Small intestine (tissue), 7 donors: ENCODE measurements around the gene RBBP5. TPM values are rescaled to one million over a fixed set of nuclear protein-coding genes. Genes with fewer than 3 reads are reported as not detected.

Experiments used
- DNase-seq, 2 donors: peaks; one replicate each; pipeline versions ENCODE4 v3.0.0 to v3.0.0-alpha.2; 2013
- FAIRE-seq: peaks from 2 replicates; lab custom pipeline; 2012; peaks lifted over from hg19 to GRCh38; lab: Jason Lieb, UNC
- H3K27ac ChIP-seq, 3 donors: one replicate each; pipeline ENCODE4 v1.5.1; 2013; ENCODE audit warnings: low read length in 2 of 3, mild to moderate bottlenecking in 2 of 3, control low read depth in 1 of 3, inconsistent platforms in 1 of 3, low read depth in 1 of 3, moderate library complexity in 1 of 3
- H3K27me3 ChIP-seq, 3 donors: one replicate each; pipeline ENCODE4 v1.6.1; 2013; ENCODE audit warnings: low read length in 3 of 3, inconsistent platforms in 1 of 3; ENCODE audit not compliant: control insufficient read depth in 3 of 3, insufficient read depth in 3 of 3
- H3K36me3 ChIP-seq, 3 donors: one replicate each; pipeline ENCODE4 v1.6.1; 2013; ENCODE audit warnings: low read length in 3 of 3, inconsistent platforms in 1 of 3, low read depth in 1 of 3, mild to moderate bottlenecking in 1 of 3, moderate library complexity in 1 of 3; ENCODE audit not compliant: control insufficient read depth in 3 of 3, insufficient read depth in 2 of 3
- H3K4me1 ChIP-seq, 3 donors: one replicate each; pipeline ENCODE4 v1.6.1; 2013; ENCODE audit warnings: low read length in 2 of 3, inconsistent platforms in 1 of 3, low read depth in 1 of 3, mild to moderate bottlenecking in 1 of 3, moderate library complexity in 1 of 3; ENCODE audit not compliant: control insufficient read depth in 3 of 3, insufficient read depth in 2 of 3
- H3K4me3 ChIP-seq, 3 donors: one replicate each; pipeline ENCODE4 v1.5.1; 2013; ENCODE audit warnings: low read length in 3 of 3, control low read depth in 1 of 3, inconsistent platforms in 1 of 3, low read depth in 1 of 3, mild to moderate bottlenecking in 1 of 3, moderate library complexity in 1 of 3
- H3K9me3 ChIP-seq, 2 donors: one replicate each; pipeline ENCODE4 v1.6.1; 2013; ENCODE audit warnings: low read depth in 1 of 2, low read length in 1 of 2; ENCODE audit not compliant: control insufficient read depth in 2 of 2, insufficient read depth in 1 of 2
- WGBS, 3 donors: extraction: QIAGEN DNeasy Blood & Tissue Kit; methylation state at CpG; one replicate each; pipeline ENCODE4 v1.1.7; 2013; 5-methylcytosine and 5-hydroxymethylcytosine counted together
- polyA plus RNA-seq, 4 donors: library from polyadenylated mRNA; stranded (reverse) in 3 of 4; unstranded in 1 of 4; fragments of 200-250 nt in 3 of 4; fragments of 120-200 nt in 1 of 4; gene quantifications; one replicate each; pipeline versions ENCODE4 v1.2.1 to v1.2.3, GENCODE V29; 2013
- donor health status: healthy with polysubstance abuse.
- donor health status: control.
- donor health status: control.
- donor health status: Bipolar disorder and iron deficiency.
- donor health status: healthy.

RBBP5 gene
- polyA plus RNA-seq, 4 donors: 5.9 to 14.4 (median 7.1) TPM

DNA sequence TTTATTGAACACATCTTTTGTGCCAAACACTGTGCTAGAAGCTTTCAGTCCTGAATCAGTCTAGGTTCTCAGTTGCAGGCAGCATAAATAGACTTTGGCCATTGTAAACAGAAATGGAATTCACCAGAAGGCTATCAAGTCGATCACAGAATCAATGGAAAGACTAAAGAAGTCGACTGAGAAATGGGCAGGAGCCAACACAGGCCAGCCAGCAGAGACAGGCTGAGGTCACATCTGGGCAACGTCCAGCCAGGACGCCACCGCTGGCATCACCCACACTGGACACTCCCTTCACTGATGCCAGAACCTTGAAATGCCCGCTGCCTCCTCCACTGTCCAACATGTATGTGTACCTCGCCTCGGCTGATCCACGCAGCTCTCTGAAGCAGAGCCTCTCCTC lies 84.2 kb downstream of the RBBP5 start:
- peaks cover 0 to 5% of the 10 kb centered on the region in 2 donors for H3K9me3 ChIP-seq

More for the DNA sequence above, 84.2 kb downstream of the RBBP5 start:
- 54 to 80% (median 65%) methylated on average over 9 of the region's 9 CpGs for WGBS, 3 donors
- H3K4me1 ChIP-seq: no peaks in the 10 kb centered on the region
- FAIRE-seq: no peak
- H3K27me3 ChIP-seq: peaks cover 0 to 20% (median 2%) of the 10 kb centered on the region in 3 donors
- H3K36me3 ChIP-seq: no peaks in the 10 kb centered on the region
- no peak overlapping the region for H3K4me3 ChIP-seq
- H3K27ac ChIP-seq: no peak overlapping the region
- no peak for DNase-seq

Other genes starting within 250 kb of the RBBP5 start
- 1 to 10 TPM in 1 of 4 donors, under 1 TPM in 2, not detected in 1; under 0.01 to 1.7 (median 0.35) TPM for gene CNTN2, start 78.8 kb downstream of the RBBP5 start, polyA plus RNA-seq
- gene TMEM81, start 37.5 kb downstream of the RBBP5 start, polyA plus RNA-seq: 1 to 10 TPM; 1.4 to 2.8 (median 1.9) TPM
- 1 to 10 TPM; 1.1 to 4.8 (median 2.3) TPM for gene DSTYK, start 89.7 kb upstream of the RBBP5 start, polyA plus RNA-seq
- gene TMCC2, start 106.0 kb upstream of the RBBP5 start, polyA plus RNA-seq: 1 to 10 TPM in 2 of 4 donors, under 1 TPM in 2; 0.54 to 1.7 (median 0.96) TPM
- gene NUAK2, start 199.8 kb upstream of the RBBP5 start, polyA plus RNA-seq: 10 to 100 TPM in 2 of 4 donors, 1 to 10 TPM in 2; 8.5 to 16.2 (median 10.2) TPM
- 1 to 10 TPM in 3 of 4 donors, under 1 TPM in 1; 0.22 to 1.7 (median 1.1) TPM for gene KLHDC8A, start 234.9 kb upstream of the RBBP5 start, polyA plus RNA-seq